GM12878 (cell line): ENCODE measurements around the gene CNTNAP5. TPM values are rescaled to one million over a fixed set of nuclear protein-coding genes. Genes with fewer than 3 reads are reported as not detected.

Experiments used
- ATAC-seq: fragments of 200-7000 bp; cut with Tn5 transposase; 3 replicates; pipeline ENCODE4 v1.9.1; 2020; ENCODE audit warnings: mild to moderate bottlenecking, moderate library complexity
- BruUV-seq: library from RNA; stranded (reverse); fragments of 400-500 nt; replicated peaks from 2 replicates; lab custom pipeline; 2021; lab: Mats Ljungman, UMichigan
- CTCF ChIA-PET: fragments of 300-600 bp; sonication (Branson Sonifier 250); formaldehyde crosslinking; extraction: SDS; loops from one replicate; lab custom pipeline; 2021; ENCODE audit warnings: inconsistent platforms; lab: Yijun Ruan, JAX
- POLR2A ChIA-PET: fragments of 350-600 bp; formaldehyde crosslinking; extraction: SDS; loops from one replicate; lab custom pipeline; 2021; ENCODE audit warnings: inconsistent platforms; lab: Charles Lee
- RAD21 ChIA-PET: fragments of 300-600 bp; sonication (Branson Sonifier 250); formaldehyde crosslinking; loops from one replicate; lab custom pipeline; 2023; ENCODE audit warnings: antibody characterized with exemption; ENCODE audit not compliant: unreplicated experiment; lab: Charles Lee
- SMC1A ChIA-PET: fragments of 300-600 bp; sonication (Branson Sonifier 250); formaldehyde crosslinking; loops from one replicate; lab custom pipeline; 2023; ENCODE audit not compliant: unreplicated experiment, uncharacterized antibody; lab: Charles Lee
- DNase-seq: peaks from one replicate; pipeline ENCODE4 v3.0.0-alpha.2; 2011; ENCODE audit warnings: low read depth, low spot score
- FAIRE-seq: peaks from 3 replicates; lab custom pipeline; 2011; peaks lifted over from hg19 to GRCh38; lab: Jason Lieb, UNC
- H2AFZ ChIP-seq: 2 replicates; pipeline ENCODE4 v1.6.0; 2011; ENCODE audit warnings: low read depth, low read length, control low read depth; ENCODE audit not compliant: control insufficient read depth
- H3K27ac ChIP-seq: 2 replicates; pipeline ENCODE4 v1.5.1; 2011; ENCODE audit warnings: control low read depth; ENCODE audit not compliant: control insufficient read depth, insufficient read depth
- H3K27me3 ChIP-seq, 2 experiments: replicated peaks in 1 of 2; 2 replicates each; pipeline versions ENCODE4 v1.6.0 to v1.6.1; 2011; ENCODE audit warnings: low read length in 1 of 2; ENCODE audit not compliant: control insufficient read depth in 2 of 2, insufficient read depth in 2 of 2
- H3K36me3 ChIP-seq, 2 experiments: 2 replicates each; pipeline ENCODE4 v1.5.1; 2011; ENCODE audit warnings: low read length in 1 of 2; ENCODE audit not compliant: control insufficient read depth in 2 of 2, insufficient read depth in 2 of 2
- H3K4me1 ChIP-seq: 2 replicates; pipeline ENCODE4 v1.6.1; 2011; ENCODE audit warnings: mild to moderate bottlenecking, low read length, moderate library complexity, mixed read lengths; ENCODE audit not compliant: control insufficient read depth, insufficient read depth
- H3K4me2 ChIP-seq: 2 replicates; pipeline ENCODE4 v1.6.0; 2011; ENCODE audit warnings: control low read depth; ENCODE audit not compliant: control insufficient read depth, insufficient read depth
- H3K4me3 ChIP-seq: fragments of 200-600 bp; sonication (generic); 2 replicates; pipeline ENCODE4 v1.5.1; 2016
- H3K79me2 ChIP-seq: 2 replicates; pipeline ENCODE4 v1.6.0; 2011; ENCODE audit warnings: low read length; ENCODE audit not compliant: control insufficient read depth, insufficient read depth
- H3K9ac ChIP-seq: 2 replicates; pipeline ENCODE4 v1.8.0; 2011; ENCODE audit warnings: low read length, control low read depth, mixed read lengths; ENCODE audit not compliant: control insufficient read depth, insufficient read depth
- H3K9me3 ChIP-seq: replicated peaks from 3 replicates; pipeline ENCODE4 v1.5.1; 2011; ENCODE audit warnings: mild to moderate bottlenecking, low read length; ENCODE audit not compliant: control insufficient read depth, insufficient read depth
- H4K20me1 ChIP-seq: 2 replicates; pipeline ENCODE4 v1.6.0; 2011; ENCODE audit not compliant: control insufficient read depth, insufficient read depth
- EED ChIP-seq: sonication (generic); IDR thresholded peaks from 2 replicates; pipeline ENCODE4 v1.6.1; 2016; ENCODE audit warnings: antibody characterized with exemption, low read depth
- WRNIP1 ChIP-seq: IDR thresholded peaks from 2 replicates; pipeline ENCODE4 v1.6.1; 2011; ENCODE audit warnings: low read depth, low read length, improper control_type of control experiment, borderline replicate concordance
- in situ Hi-C: fragments of 300-500 bp; cut with MboI; formaldehyde crosslinking; loops from 9 replicates; pipeline ENCODE4 v1.14.3; 2018; ENCODE audit warnings: mixed read lengths
- intact Hi-C: fragments of 100-400 bp; cut with micrococcal nuclease; formaldehyde crosslinking; loops from one replicate; pipeline ENCODE4 v1.14.2; 2022; ENCODE audit not compliant: unreplicated experiment
- polyA plus RNA-seq, 11 experiments: library from polyadenylated mRNA; depleted of rRNA in 4 of 11; unstranded in 6 of 11; stranded (reverse) in 5 of 11; fragments of >200 nt; fragmentation: Nextera tagmentation in 4 of 11; fragmentation: Illumina TruSeq in 1 of 11; extraction: Ambion mirVana in 4 of 11; extraction: Trizol in 1 of 11; gene quantifications; 1 replicate in 1 of 11; 2 replicates in 10 of 11; pipeline versions ENCODE4 v1.2.1 to v1.2.3, GENCODE V29; 2011 to 2016; ENCODE audit warnings: inconsistent platforms in 2 of 11, missing spikeins in 2 of 11, low read depth in 1 of 11
- total RNA-seq, 4 experiments: library from RNA; depleted of rRNA in 3 of 4; stranded (reverse); fragments of >200 nt in 3 of 4; fragmentation: Illumina TruSeq in 1 of 4; extraction: Trizol in 1 of 4; gene quantifications; 2 replicates each; pipeline versions ENCODE4 v1.2.1 to v1.2.3, GENCODE V29; 2013 to 2021
- TF ChIP-seq, protein P1 (sequence below): fragments of 450-650 bp; IDR thresholded peaks from 2 replicates; pipeline ENCODE4 v1.6.1; 2016; ENCODE audit warnings: mild to moderate bottlenecking
- TF ChIP-seq, protein P2 (sequence below): IDR thresholded peaks from 2 replicates; pipeline ENCODE4 v1.6.1; 2012; ENCODE audit warnings: improper control_type of control experiment, low read depth, low read length; ENCODE audit not compliant: insufficient replicate concordance

The CNTNAP5 gene
- total and polyA plus RNA-seq, 10 of the 15 experiments (the other 5 are each of a cell fraction or from before 2014, with no cell fraction given), result not detected

DNA sequence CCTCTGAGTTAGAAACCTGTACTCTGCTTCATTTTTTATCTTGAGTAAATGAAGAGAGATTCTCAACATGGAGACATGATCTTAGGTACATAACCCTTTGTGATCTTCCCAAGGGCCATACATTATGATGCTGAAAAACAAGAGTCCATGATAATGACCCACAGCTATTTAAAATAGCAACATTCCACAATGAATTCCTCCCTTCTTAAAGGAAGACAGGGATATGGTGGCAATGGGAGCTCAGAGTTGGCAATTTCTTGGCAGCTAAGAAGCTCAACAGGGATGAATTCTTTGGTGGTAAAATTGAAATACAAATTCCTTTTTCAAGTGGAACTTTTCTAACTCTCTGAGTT, 638.5 kb downstream of the CNTNAP5 start:
- H4K20me1 ChIP-seq, result no peaks in the 10 kb centered on the region
- ChIA-PET RAD21 (no interaction called here), SMC1A (no interaction called here), POLR2A (no interaction called here), CTCF (no interaction called here)
- no peaks in the 10 kb centered on the region for H3K9me3 ChIP-seq
- no peak overlapping the region for H3K9ac ChIP-seq
- no peak overlapping the region for H2AFZ ChIP-seq
- H3K36me3 ChIP-seq, result no peaks in the 10 kb centered on the region
- FAIRE-seq, result no peak
- intact Hi-C loops (no loop called here), in situ Hi-C loops (no loop called here)
- no peaks in the 10 kb centered on the region for H3K27me3 ChIP-seq
- no TSS peak for BruUV-seq
- TF ChIP-seq WRNIP1 (no peak), EED (no peak)
- TF ChIP-seq, protein P1, sequence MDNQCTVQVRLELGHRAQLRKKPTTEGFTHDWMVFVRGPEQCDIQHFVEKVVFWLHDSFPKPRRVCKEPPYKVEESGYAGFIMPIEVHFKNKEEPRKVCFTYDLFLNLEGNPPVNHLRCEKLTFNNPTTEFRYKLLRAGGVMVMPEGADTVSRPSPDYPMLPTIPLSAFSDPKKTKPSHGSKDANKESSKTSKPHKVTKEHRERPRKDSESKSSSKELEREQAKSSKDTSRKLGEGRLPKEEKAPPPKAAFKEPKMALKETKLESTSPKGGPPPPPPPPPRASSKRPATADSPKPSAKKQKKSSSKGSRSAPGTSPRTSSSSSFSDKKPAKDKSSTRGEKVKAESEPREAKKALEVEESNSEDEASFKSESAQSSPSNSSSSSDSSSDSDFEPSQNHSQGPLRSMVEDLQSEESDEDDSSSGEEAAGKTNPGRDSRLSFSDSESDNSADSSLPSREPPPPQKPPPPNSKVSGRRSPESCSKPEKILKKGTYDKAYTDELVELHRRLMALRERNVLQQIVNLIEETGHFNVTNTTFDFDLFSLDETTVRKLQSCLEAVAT, result no peak
- TF ChIP-seq, protein P2, sequence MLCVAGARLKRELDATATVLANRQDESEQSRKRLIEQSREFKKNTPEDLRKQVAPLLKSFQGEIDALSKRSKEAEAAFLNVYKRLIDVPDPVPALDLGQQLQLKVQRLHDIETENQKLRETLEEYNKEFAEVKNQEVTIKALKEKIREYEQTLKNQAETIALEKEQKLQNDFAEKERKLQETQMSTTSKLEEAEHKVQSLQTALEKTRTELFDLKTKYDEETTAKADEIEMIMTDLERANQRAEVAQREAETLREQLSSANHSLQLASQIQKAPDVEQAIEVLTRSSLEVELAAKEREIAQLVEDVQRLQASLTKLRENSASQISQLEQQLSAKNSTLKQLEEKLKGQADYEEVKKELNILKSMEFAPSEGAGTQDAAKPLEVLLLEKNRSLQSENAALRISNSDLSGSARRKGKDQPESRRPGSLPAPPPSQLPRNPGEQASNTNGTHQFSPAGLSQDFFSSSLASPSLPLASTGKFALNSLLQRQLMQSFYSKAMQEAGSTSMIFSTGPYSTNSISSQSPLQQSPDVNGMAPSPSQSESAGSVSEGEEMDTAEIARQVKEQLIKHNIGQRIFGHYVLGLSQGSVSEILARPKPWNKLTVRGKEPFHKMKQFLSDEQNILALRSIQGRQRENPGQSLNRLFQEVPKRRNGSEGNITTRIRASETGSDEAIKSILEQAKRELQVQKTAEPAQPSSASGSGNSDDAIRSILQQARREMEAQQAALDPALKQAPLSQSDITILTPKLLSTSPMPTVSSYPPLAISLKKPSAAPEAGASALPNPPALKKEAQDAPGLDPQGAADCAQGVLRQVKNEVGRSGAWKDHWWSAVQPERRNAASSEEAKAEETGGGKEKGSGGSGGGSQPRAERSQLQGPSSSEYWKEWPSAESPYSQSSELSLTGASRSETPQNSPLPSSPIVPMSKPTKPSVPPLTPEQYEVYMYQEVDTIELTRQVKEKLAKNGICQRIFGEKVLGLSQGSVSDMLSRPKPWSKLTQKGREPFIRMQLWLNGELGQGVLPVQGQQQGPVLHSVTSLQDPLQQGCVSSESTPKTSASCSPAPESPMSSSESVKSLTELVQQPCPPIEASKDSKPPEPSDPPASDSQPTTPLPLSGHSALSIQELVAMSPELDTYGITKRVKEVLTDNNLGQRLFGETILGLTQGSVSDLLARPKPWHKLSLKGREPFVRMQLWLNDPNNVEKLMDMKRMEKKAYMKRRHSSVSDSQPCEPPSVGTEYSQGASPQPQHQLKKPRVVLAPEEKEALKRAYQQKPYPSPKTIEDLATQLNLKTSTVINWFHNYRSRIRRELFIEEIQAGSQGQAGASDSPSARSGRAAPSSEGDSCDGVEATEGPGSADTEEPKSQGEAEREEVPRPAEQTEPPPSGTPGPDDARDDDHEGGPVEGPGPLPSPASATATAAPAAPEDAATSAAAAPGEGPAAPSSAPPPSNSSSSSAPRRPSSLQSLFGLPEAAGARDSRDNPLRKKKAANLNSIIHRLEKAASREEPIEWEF, result no peak
- no peak for DNase-seq
- ATAC-seq, result no peak
- H3K4me3 ChIP-seq, result no peak overlapping the region
- no peaks in the 10 kb centered on the region for H3K4me1 ChIP-seq
- no peaks in the 10 kb centered on the region for H3K79me2 ChIP-seq
- no peak overlapping the region for H3K27ac ChIP-seq
- H3K4me2 ChIP-seq, result no peak overlapping the region
